NCI-H2227 (cell line): ENCODE measurements around the gene KCNAB2.

ENCODE experiments used
- DNase-seq: peaks from one replicate; lab custom pipeline; 2025; ENCODE audit not compliant: unreplicated experiment; lab: John Stamatoyannopoulos, UW

KCNAB2 gene

GRCh38 chr1:6125366-6125765 lies 79.7 kb downstream of the KCNAB2 start:
- DNase-seq = no peak

GRCh38 chr1:6126028-6126427 lies 80.3 kb downstream of the KCNAB2 start:
- no peak for DNase-seq

DNA sequence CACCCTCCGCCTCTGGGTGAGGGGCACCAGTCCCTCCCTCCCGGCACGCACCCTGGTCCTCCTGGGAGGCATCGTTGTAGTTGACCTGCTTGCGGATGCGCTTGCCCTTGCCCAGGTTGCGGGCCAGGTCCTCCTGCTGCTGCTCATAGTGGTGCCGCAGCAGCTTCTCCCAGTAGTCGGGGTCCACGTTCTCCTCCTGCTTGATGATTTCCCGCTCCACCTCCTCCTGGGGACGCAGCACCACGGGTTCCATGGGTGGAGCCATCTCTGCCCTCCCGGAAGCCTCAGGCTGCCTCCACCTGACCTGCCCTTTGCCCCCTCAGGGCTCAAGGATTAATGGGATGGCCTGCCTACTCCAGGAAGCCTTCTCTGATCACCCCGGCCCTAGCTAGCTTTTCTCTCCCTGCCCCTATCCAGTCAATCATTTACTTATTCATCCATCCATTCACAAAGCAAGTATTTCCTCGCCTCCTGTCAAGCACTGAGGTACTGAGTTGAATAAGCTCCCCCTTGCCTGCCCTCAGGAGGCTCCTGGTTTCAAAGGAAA lies 80.9 kb downstream of the KCNAB2 start:
- no peak for DNase-seq

DNA sequence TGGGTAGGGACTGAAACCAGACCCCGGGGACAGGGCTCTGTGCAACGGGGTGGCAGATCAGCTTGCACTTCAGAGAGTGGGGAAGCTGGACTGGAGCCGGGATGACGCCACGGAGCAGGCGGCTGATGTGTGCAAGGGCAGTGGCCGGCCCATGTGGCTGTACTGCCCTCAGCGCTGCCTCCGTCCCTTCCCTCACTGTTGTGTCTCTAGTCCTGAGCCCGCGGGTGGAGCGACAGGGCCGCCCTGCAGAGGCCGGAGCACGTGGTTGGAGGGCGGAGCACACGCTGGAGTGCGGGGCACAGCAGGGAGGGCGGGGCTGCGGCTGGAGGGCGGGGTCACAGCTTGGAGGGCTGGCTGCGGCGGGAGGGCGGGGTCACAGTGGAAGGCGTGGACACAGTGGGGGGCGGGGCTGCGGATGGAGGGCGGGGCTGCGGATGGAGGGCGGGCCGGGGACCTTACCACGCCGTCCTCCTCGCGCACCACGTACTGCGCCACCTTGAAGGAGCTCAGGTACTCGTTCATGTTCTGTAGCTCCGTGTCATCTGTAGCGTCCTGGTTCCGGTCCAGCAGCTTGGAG lies 82.0 kb downstream of the KCNAB2 start:
- DNase-seq = no peak

DNA sequence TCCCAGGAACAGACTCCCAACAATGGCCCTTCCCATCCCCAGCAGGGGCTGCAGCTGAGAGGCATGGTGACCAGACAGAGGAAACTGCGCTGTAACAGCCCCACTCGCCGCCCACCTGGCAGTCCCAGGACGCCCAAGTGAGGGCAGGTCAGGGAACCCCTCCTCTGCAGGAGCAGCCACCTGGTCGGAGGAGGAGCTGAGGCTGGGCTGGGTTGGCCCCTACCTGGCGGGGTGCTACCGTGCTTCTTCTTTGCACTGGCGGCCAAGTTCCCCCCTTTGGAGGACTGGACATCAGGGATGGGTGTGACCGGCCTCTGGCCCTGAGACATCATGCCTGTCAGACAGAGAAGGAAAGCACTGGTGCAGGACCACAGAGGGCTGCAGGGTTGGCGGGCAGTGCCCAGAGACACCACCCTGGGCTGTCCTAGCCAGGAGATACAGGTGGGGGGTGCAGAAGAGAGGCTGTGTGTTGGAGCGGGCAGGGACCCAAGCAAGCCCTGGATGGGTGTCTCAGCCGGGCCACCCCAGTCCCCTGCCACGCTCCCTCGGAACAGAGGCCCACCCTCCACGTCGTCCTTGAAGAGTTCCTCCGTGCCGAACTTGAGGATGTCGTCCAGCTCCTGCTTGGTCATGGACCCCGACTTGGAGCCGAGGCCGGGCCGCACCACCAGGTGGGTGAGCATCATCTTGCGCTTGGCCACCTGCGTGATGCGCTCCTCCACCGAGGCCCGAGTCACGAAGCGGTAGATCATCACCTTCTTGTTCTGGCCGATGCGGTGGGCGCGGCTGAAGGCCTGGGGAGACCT lies 82.8 kb downstream of the KCNAB2 start:
- no peak for DNase-seq

GRCh38 chr1:6129313-6129712 lies 83.6 kb downstream of the KCNAB2 start:
- DNase-seq = no peak

DNA sequence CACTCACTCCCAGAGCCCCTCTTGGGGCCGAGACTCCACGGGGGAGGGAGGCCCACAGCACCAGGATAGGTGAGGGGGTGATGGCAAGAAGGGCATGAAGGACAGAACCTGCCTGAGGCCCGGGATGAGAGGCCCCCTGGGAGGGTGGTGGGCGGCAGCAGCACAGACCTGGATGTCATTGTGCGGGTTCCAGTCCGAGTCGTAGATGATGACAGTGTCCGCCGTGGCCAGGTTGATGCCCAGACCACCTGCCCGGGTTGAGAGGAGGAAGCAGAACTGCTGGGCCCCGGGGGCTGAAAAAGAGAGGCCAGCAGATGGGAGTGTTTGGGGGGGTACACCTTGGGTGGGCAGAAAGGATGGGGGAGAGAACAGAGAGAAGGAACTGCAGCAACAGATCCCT lies 84.3 kb downstream of the KCNAB2 start:
- no peak for DNase-seq

- no peak for DNase-seq
Observed at GRCh38 chr1:6130596-6130995, 84.9 kb downstream of the KCNAB2 start.

DNA sequence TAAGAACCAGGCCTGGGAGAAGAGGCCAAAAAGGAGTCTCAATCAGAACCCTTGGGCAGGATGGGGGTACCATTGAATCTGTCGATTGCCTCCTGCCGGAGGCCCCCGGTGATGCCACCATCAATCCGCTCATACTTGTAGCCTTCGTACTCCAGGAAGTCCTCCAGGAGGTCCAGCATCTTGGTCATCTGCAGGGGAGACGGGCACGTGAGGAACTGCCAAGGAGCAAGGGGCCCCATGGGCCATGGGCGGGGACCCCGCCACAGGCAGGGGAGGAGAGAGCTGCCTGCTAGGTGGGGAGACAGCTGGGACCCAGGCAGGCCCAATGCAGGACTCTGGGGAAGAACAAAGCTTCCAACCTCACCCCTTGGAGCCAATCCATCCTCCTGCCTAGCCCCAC lies 85.9 kb downstream of the KCNAB2 start:
- no peak for DNase-seq

GRCh38 chr1:6133146-6133895 lies 87.6 kb downstream of the KCNAB2 start:
- DNase-seq = no peak

DNA sequence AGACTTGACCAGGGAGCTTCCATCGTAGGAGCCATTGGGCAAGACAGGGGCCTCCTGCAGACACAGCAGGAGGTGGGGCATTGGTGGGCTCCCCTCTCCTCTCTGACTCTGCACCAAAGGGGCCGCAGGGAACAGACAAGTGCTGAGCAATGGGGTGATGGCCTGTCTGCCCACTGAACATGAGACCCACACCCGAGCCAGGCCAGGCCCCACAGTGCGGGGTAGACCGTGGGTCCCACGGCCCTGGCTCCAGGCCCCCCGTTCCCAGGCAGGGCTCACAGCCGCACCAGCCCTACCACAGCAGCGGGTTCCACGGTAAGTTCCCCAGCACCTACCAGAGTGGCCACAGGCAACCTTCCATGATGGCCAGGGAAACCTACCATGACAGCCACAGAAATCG lies 88.5 kb downstream of the KCNAB2 start:
- no peak for DNase-seq

GRCh38 chr1:6134741-6135510 lies 89.2 kb downstream of the KCNAB2 start:
- DNase-seq = no peak

DNA sequence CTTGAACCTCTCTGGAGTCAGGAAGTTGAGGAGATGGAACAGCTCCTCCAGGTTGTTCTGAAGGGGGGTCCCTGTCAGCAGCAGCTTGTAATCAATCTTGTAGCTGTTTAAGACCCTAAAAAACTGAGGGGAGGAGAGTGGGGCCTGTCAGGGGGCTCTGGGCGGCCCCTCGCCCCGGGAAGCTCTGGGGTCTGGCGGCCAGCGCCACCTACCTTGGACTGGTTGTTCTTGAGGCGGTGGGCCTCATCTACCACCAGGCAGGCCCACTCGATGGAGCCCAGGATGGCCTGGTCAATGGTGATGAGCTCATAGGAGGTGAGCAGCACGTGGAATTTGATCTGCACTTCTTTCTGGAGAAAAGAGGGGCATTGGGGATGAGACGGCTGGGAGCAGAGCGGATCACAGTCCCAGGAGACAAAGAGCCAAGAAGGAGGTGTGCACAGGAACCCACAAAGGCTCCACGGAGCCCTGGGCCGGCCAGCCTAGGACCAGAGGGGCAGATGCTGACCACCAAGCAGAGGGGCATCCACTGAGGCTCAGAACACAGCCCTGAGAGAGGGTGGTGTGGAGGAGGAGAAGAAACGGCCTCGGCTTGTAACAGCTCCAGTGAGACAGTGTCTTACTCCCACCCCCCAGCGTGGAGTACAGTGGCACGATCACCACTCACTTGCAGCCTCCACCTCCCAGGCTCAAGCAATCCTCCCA lies 91.0 kb downstream of the KCNAB2 start:
- no peak for DNase-seq

- DNase-seq = no peak
Observed at GRCh38 chr1:6137758-6138157, 92.1 kb downstream of the KCNAB2 start.

GRCh38 chr1:6140413-6140812 lies 94.7 kb downstream of the KCNAB2 start:
- no peak for DNase-seq

GRCh38 chr1:6141592-6141991 lies 95.9 kb downstream of the KCNAB2 start:
- no peak for DNase-seq

DNA sequence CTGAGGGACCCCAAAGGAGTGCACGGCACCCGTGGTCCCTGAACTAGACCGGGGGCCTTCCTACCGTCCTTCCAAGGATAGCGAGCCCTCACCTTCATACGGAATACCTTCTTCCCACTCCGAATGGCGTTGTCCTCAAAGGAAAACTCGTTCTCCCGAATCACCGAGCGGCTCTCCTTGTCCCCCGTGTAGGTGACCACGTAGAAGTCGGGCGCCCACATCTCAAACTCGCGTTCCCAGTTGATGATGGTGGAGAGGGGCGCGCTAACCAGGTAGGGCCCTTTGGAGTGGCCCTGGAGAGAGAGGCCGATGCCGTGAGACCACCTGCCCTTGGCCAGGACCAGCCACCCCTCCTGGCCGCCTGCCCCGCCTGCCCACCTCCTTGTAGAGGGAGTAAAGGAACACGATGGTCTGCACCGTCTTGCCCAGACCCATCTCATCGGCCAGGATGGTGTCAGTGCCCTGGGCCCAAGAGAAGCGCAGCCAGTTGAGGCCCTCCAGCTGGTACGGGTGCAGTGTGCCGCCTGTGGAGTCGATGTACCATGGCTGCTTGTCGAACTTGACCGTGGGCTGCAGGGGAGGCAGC lies 96.4 kb downstream of the KCNAB2 start:
- no peak for DNase-seq

- DNase-seq = no peak
Observed at GRCh38 chr1:6142734-6143133, 97.0 kb downstream of the KCNAB2 start.

GRCh38 chr1:6143395-6143794 lies 97.7 kb downstream of the KCNAB2 start:
- DNase-seq = no peak

- no peak for DNase-seq
Observed at GRCh38 chr1:6144175-6144574, 98.5 kb downstream of the KCNAB2 start.
